Measurements from ENCODE around the gene SENP1. TPM values are rescaled to one million over a fixed set of nuclear protein-coding genes. Genes with fewer than 3 reads are reported as not detected.

The SENP1 gene
- total RNA-seq, 1 donor from 2014 or later = 24.2 TPM

- H3K4me1 Mint-ChIP-seq (ENCODE audit: low read depth, unreplicated experiment) = peaks cover 4% of the 10 kb centered on the region
- no peak for TF ChIP-seq CTCF (IDR thresholded peaks at IDR 0.05; ENCODE audit: partially characterized antibody, unreplicated experiment)
- peak overlapping the region; percentile 96 for H3K27ac Mint-ChIP-seq (ENCODE audit: unreplicated experiment)
- peaks cover 4% of the 10 kb centered on the region for H3K27me3 Mint-ChIP-seq (ENCODE audit: unreplicated experiment)
- H3K9me3 Mint-ChIP-seq (ENCODE audit: unreplicated experiment) = peaks cover 7% of the 10 kb centered on the region
- peaks cover 5% of the 10 kb centered on the region for H3K36me3 Mint-ChIP-seq (ENCODE audit: unreplicated experiment)
- peak overlapping the region; percentile 97 for H3K4me3 Mint-ChIP-seq (ENCODE audit: unreplicated experiment)
- no peak for DNase-seq
Observed at GRCh38 chr12:48106681-48107613, 1.1 kb upstream of the SENP1 start.

GRCh38 chr12:48105321-48105866 lies 485 bp downstream of the SENP1 start:
- Mint-ChIP-seq H3K27me3 (ENCODE audit: unreplicated experiment) (peaks cover 4% of the 10 kb centered on the region), H3K9me3 (ENCODE audit: unreplicated experiment) (peaks cover 7% of the 10 kb centered on the region), H3K36me3 (ENCODE audit: unreplicated experiment) (peaks cover 5% of the 10 kb centered on the region), H3K4me1 (ENCODE audit: low read depth, unreplicated experiment) (peaks cover 4% of the 10 kb centered on the region), H3K27ac (ENCODE audit: unreplicated experiment) (peak overlapping the region; percentile 93), H3K4me3 (ENCODE audit: unreplicated experiment) (peak overlapping the region; percentile 97)
- no peak for DNase-seq
- no peak for TF ChIP-seq CTCF (IDR thresholded peaks at IDR 0.05; ENCODE audit: partially characterized antibody, unreplicated experiment)

- no peak for DNase-seq
- no peak for TF ChIP-seq CTCF (IDR thresholded peaks at IDR 0.05; ENCODE audit: partially characterized antibody, unreplicated experiment)
- peak overlapping the region; percentile 97 for H3K4me3 Mint-ChIP-seq (ENCODE audit: unreplicated experiment)
- H3K9me3 Mint-ChIP-seq (ENCODE audit: unreplicated experiment) = peaks cover 5% of the 10 kb centered on the region
- H3K27ac Mint-ChIP-seq (ENCODE audit: unreplicated experiment) = no peak overlapping the region
- peaks cover 4% of the 10 kb centered on the region for H3K27me3 Mint-ChIP-seq (ENCODE audit: unreplicated experiment)
- H3K4me1 Mint-ChIP-seq (ENCODE audit: low read depth, unreplicated experiment) = peaks cover 4% of the 10 kb centered on the region
- H3K36me3 Mint-ChIP-seq (ENCODE audit: unreplicated experiment) = peaks cover 5% of the 10 kb centered on the region
Observed at GRCh38 chr12:48104531-48104930, 1.3 kb downstream of the SENP1 start.

GRCh38 chr12:48092611-48093010 lies 13.3 kb downstream of the SENP1 start:
- Mint-ChIP-seq H3K27ac (ENCODE audit: unreplicated experiment) (no peak overlapping the region), H3K4me3 (ENCODE audit: unreplicated experiment) (no peak overlapping the region), H3K9me3 (ENCODE audit: unreplicated experiment) (no peaks in the 10 kb centered on the region), H3K36me3 (ENCODE audit: unreplicated experiment) (no peaks in the 10 kb centered on the region), H3K27me3 (ENCODE audit: unreplicated experiment) (no peaks in the 10 kb centered on the region), H3K4me1 (ENCODE audit: low read depth, unreplicated experiment) (no peaks in the 10 kb centered on the region)
- TF ChIP-seq CTCF (IDR thresholded peaks at IDR 0.05; ENCODE audit: partially characterized antibody, unreplicated experiment) = no peak
- no peak for DNase-seq

GRCh38 chr12:48086327-48086726 lies 19.6 kb downstream of the SENP1 start:
- no peak for DNase-seq
- H3K27me3 Mint-ChIP-seq (ENCODE audit: unreplicated experiment) = no peaks in the 10 kb centered on the region
- H3K36me3 Mint-ChIP-seq (ENCODE audit: unreplicated experiment) = no peaks in the 10 kb centered on the region
- no peaks in the 10 kb centered on the region for H3K9me3 Mint-ChIP-seq (ENCODE audit: unreplicated experiment)
- no peak overlapping the region for H3K4me3 Mint-ChIP-seq (ENCODE audit: unreplicated experiment)
- no peak for TF ChIP-seq CTCF (IDR thresholded peaks at IDR 0.05; ENCODE audit: partially characterized antibody, unreplicated experiment)
- no peak overlapping the region for H3K27ac Mint-ChIP-seq (ENCODE audit: unreplicated experiment)
- no peaks in the 10 kb centered on the region for H3K4me1 Mint-ChIP-seq (ENCODE audit: low read depth, unreplicated experiment)
